Activated CD8-positive, alpha-beta T cell treated with anti-CD3 and anti-CD28 coated beads, Interleukin-2, amount 10 ng/mL, durations not matched to agents 7 days and 5 days (primary cell): ENCODE data around the gene ARMH1. TPM values are rescaled to one million over a fixed set of nuclear protein-coding genes. Genes with fewer than 3 reads are reported as not detected.
"Not testable (repeated sequence)": the region's sequence is repeated elsewhere in the genome, so short reads cannot be mapped to it uniquely, and the experiment has no call there.

ENCODE experiments used
- ATAC-seq: fragments of 150-1000 bp; cut with Tn5 transposase; one replicate; pipeline ENCODE4 v1.10.0; 2021; ENCODE audit warnings: moderate library complexity
- CTCF ChIA-PET: fragments of 350-600 bp; sonication (Branson Sonifier 250); formaldehyde crosslinking; loops from one replicate; lab custom pipeline; 2021; ENCODE audit warnings: antibody characterized with exemption; lab: Charles Lee
- POLR2A ChIA-PET: fragments of 350-600 bp; sonication (Branson Sonifier 250); formaldehyde crosslinking; loops from one replicate; lab custom pipeline; 2021; ENCODE audit warnings: antibody characterized with exemption; lab: Charles Lee
- DNase-seq: peaks from one replicate; pipeline ENCODE4 v3.0.0-alpha.2; 2020
- H3K27ac Mint-ChIP-seq: one replicate; pipeline ENCODE4 v1.8.0; 2021; ENCODE audit warnings: mild to moderate bottlenecking, mixed read lengths
- H3K27me3 Mint-ChIP-seq: one replicate; pipeline ENCODE4 v1.8.0; 2021; ENCODE audit warnings: low read depth, mixed read lengths
- H3K36me3 Mint-ChIP-seq: one replicate; pipeline ENCODE4 v1.8.0; 2021; ENCODE audit warnings: low read depth, mixed read lengths
- H3K4me1 Mint-ChIP-seq: one replicate; pipeline ENCODE4 v1.8.0; 2021; ENCODE audit warnings: low read depth, mixed read lengths
- H3K4me3 Mint-ChIP-seq: one replicate; pipeline ENCODE4 v1.8.0; 2021; ENCODE audit warnings: mild to moderate bottlenecking, mixed read lengths
- H3K9me3 Mint-ChIP-seq: one replicate; pipeline ENCODE4 v1.8.0; 2022; ENCODE audit warnings: mixed read lengths; ENCODE audit not compliant: insufficient read depth
- total RNA-seq, 2 experiments: library from RNA; stranded (reverse); gene quantifications; one replicate each; pipeline ENCODE4 v1.2.3, GENCODE V29; 2021

The ARMH1 gene
- total RNA-seq, 2 experiments from 2014 or later, result 80.0 to 88.4 TPM

DNA sequence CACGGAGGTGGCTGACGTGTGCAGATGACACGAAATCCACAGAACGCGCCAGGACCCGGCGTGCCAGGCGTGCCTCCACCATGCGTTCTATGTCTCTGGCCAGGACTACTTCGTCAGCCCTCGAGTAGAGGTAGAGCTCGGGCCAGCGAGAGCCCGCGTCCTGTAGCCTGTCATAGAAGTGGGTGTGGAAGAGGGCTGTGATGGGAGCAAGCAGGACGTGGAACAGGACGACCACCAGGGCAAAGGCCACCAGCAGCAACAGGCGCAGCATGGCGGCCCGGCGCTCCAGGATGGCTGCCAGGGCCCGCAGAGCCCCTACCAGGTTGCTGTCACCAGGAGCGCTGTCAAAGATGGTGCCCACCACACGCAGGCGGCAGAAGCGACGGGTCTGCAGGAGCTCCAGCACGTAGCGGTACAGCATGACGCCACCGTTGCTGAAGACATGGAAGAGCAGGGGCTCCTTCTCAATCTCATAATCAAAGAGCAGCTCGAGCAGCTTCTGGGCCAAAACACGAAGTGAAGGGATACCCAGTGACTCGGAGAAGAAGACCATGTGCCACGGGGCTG is 19.8 kb upstream of the ARMH1 start:
- ChIA-PET CTCF (interaction anchor here (0.8 to 1.8 kb wide), 3 partner anchors 14 to 30 kb away, joined by 3 to 5 read pairs (median 5); partner anchors contain the start of gene ARMH1), POLR2A (no interaction called here)
- Mint-ChIP-seq H3K27me3 (no peaks in the 10 kb centered on the region), H3K9me3 (no peaks in the 10 kb centered on the region), H3K36me3 (peaks cover 10% of the 10 kb centered on the region), H3K4me3 (no peak overlapping the region), H3K27ac (no peak overlapping the region), H3K4me1 (no peaks in the 10 kb centered on the region)
- no peak for DNase-seq
- ATAC-seq, result no peak

DNA sequence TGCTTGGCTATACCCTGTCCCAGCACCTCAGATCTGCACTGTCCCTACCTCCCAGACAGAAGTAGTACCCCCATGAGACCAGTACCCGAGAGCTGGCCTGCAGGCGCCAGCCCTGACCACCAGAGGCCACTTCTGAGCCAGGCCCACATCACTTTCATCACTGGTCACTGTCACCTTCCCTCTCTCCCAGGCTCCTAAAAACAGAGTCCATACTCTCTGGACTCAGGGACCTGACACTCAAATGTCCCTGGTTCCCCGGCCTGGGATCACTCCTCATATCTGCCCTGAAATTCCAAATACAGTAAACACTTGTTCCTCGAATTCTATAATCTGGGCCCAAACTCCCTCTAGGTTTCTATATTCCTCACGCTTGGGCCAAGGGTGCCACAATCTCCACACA is 18.9 kb upstream of the ARMH1 start:
- Mint-ChIP-seq H3K36me3 (peaks cover 6% of the 10 kb centered on the region), H3K27me3 (no peaks in the 10 kb centered on the region), H3K4me1 (no peaks in the 10 kb centered on the region), H3K9me3 (no peaks in the 10 kb centered on the region), H3K27ac (no peak overlapping the region), H3K4me3 (no peak overlapping the region)
- ATAC-seq (no peak), DNase-seq (peak; percentile 29)
- POLR2A ChIA-PET, result no interaction called here
- CTCF ChIA-PET, result interaction anchor here (0.8 to 1.9 kb wide), 4 partner anchors 14 to 41 kb away, joined by 3 to 5 read pairs (median 5); partner anchors contain the start of gene ARMH1

DNA sequence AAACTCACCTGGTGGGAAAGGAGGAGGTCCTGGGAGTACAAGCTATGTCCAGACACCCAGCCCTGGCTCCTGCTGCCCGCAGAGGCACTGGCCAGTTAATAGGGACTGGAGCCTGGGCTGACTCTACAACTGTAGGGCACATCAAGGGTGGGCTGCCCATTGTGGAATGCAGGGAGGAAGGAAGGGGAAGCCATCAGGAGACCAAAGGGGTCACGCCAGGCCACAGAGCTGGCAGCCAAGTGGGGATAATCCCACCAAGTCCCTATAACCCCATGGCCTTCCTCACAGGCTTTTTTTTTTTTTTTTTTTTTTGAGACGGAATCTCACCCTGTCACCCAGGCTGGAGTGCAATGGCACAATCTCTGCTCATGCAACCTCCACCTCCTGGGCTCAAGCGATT is 14.9 kb upstream of the ARMH1 start:
- POLR2A ChIA-PET, result interaction anchor here (1.8 kb wide), 1 partner anchor 62 kb away, joined by 6 read pairs; no protein-coding TSS in a partner anchor
- H3K4me1 Mint-ChIP-seq, result peaks cover 3% of the 10 kb centered on the region

DNA sequence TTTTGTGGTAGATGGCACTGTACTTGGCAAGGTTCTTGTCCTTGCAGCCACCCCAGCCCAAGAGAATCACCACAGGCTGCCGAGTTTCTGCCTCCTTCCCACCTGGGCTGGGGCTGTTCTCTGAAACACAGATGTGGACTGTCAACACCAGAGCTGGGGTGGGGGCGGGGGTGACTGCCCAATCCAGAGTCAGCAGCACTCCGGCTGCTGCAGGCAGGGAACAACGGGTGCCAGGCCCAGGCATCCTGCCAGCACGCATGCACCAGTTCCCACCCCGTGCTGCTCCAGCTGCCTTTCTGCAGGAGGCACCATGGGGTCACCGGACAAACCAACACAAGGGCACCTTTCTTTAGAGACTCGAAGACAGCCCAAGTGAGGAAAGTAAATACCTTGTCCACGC is 14.3 kb upstream of the ARMH1 start:
- ATAC-seq (no peak), DNase-seq (no peak)
- H3K4me1 Mint-ChIP-seq, result peaks cover 9% of the 10 kb centered on the region
- H3K4me3 Mint-ChIP-seq, result no peak overlapping the region
- ChIA-PET POLR2A (interaction anchor here (1.8 kb wide), 1 partner anchor 61 kb away, joined by 6 read pairs; no protein-coding TSS in a partner anchor), CTCF (interaction anchor here (5.2 kb wide), 1 partner anchor 8 kb away, joined by 47 read pairs; no protein-coding TSS in a partner anchor)
- no peak overlapping the region for H3K27ac Mint-ChIP-seq
- no peaks in the 10 kb centered on the region for H3K9me3 Mint-ChIP-seq
- H3K36me3 Mint-ChIP-seq, result no peaks in the 10 kb centered on the region
- no peaks in the 10 kb centered on the region for H3K27me3 Mint-ChIP-seq

More for the DNA sequence above, 14.9 kb upstream of the ARMH1 start:
- no peak overlapping the region for H3K27ac Mint-ChIP-seq
- no peaks in the 10 kb centered on the region for H3K36me3 Mint-ChIP-seq
- no peak overlapping the region for H3K4me3 Mint-ChIP-seq
- no peaks in the 10 kb centered on the region for H3K9me3 Mint-ChIP-seq
- CTCF ChIA-PET, result no interaction called here
- H3K27me3 Mint-ChIP-seq, result no peaks in the 10 kb centered on the region
- no peak for ATAC-seq
- DNase-seq, result no peak

DNA sequence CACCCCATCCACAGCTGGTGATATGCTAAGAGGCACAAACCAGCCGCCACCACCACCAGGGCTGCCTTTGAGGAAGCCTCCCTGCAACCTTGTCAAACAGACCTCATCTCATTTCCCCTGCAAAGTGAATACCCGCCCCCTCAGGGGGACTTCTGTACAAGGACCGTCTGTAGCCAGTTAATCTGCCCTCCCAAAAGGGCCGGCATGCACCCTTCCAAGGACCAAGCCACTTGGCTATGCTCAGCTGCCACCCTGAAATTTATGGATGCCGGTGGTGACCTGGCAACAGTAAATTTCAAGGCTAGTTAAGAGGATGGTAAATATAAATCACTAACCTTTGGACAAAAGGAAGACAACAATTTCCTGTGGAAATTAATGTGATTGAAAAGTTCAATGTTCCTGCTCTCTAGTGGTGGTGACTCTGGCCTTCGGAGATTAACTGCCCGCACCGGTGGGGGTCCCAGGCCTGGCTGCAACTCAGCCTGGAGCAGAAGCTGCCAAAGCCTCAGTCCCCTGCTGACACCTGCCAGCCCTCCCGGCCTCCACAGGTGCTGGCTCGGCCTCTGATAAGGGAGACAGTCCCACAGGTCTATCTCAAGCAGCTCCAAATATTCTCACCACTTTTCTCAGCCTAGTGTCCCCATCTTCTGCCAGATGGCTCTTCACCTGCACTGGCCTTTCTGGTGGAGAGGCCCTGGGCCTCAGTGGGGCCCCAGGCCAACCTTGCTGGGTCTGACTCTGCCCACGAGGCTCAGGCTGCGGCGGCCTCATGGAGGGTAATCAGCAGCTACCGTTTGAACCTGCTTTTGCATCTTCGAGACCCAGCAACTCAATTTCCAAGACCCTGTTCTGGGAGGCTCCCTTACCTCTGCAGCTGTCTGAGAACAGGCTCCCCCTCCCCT is 12.5 kb upstream of the ARMH1 start:
- ChIA-PET POLR2A (interaction anchor here (0.8 to 2.1 kb wide), 3 partner anchors 20 to 60 kb away, joined by 3 to 10 read pairs (median 6); no protein-coding TSS in a partner anchor), CTCF (interaction anchor here (1.2 to 5.2 kb wide), 2 partner anchors 9 to 12 kb away, joined by 4 to 47 read pairs; partner anchors contain the start of genes ARMH1 and TMEM53)
- no peak overlapping the region for H3K4me3 Mint-ChIP-seq
- H3K27me3 Mint-ChIP-seq, result no peaks in the 10 kb centered on the region
- ATAC-seq, result no peak
- no peaks in the 10 kb centered on the region for H3K9me3 Mint-ChIP-seq
- no peak for DNase-seq
- H3K36me3 Mint-ChIP-seq, result no peaks in the 10 kb centered on the region
- peaks cover 10% of the 10 kb centered on the region for H3K4me1 Mint-ChIP-seq
- no peak overlapping the region for H3K27ac Mint-ChIP-seq

DNA sequence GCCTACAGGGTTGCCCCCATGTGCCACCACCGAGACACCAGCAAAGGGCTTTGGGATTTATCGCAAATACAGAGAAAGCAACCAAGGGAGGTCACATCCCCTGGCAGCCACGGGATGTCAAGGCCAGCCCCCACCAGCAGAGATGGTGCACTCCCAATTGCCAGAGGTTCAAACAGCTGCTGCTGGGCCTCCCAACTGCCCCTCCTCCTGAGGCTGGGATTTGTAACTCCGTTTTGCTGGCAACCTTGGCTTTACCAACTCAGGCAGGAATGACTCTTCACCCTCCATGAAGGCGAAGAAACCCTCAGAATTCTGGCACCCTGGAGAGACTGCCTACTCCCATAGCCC is 11.9 kb upstream of the ARMH1 start:
- POLR2A ChIA-PET, result interaction anchor here (0.8 to 2.1 kb wide), 3 partner anchors 20 to 59 kb away, joined by 3 to 10 read pairs (median 6); no protein-coding TSS in a partner anchor
- no peak overlapping the region for H3K27ac Mint-ChIP-seq
- ATAC-seq, result no peak

DNA sequence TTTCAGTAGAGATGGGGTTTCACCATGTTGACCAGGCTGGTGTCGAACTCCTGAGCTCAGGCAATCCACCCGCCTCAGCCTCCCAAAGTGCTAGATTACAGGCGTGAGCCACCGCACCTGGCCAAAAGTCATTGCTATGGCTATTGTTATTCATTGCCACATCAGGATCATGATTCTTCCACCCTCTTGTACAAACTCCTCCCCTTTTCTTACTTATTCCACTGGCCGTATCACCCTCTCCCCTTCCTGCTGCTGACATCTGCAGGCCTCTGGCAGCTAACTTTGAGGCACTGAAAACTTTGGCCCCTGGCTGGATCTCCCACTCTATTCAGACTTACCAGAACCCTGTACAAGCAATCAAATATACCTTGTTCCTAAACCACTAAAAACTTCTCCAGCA is 11.1 kb upstream of the ARMH1 start:
- CTCF ChIA-PET, result interaction anchor here (1.5 to 5.2 kb wide), 2 partner anchors 11 to 31 kb away, joined by 3 to 47 read pairs; no protein-coding TSS in a partner anchor
- POLR2A ChIA-PET, result interaction anchor here (1.1 to 2.1 kb wide), 2 partner anchors 17 to 32 kb away, joined by 4 to 10 read pairs; no protein-coding TSS in a partner anchor
- H3K9me3 Mint-ChIP-seq, result no peaks in the 10 kb centered on the region
- H3K27ac Mint-ChIP-seq, result no peak overlapping the region
- ATAC-seq (no peak), DNase-seq (no peak)
- H3K36me3 Mint-ChIP-seq, result no peaks in the 10 kb centered on the region
- no peak overlapping the region for H3K4me3 Mint-ChIP-seq
- peaks cover 10% of the 10 kb centered on the region for H3K4me1 Mint-ChIP-seq
- no peaks in the 10 kb centered on the region for H3K27me3 Mint-ChIP-seq

More for the DNA sequence above, 11.9 kb upstream of the ARMH1 start:
- Mint-ChIP-seq H3K9me3 (no peaks in the 10 kb centered on the region), H3K27me3 (no peaks in the 10 kb centered on the region), H3K4me3 (no peak overlapping the region), H3K36me3 (no peaks in the 10 kb centered on the region), H3K4me1 (peaks cover 10% of the 10 kb centered on the region)
- DNase-seq, result no peak
- CTCF ChIA-PET, result interaction anchor here (1.5 to 5.2 kb wide), 2 partner anchors 10 to 30 kb away, joined by 3 to 47 read pairs; no protein-coding TSS in a partner anchor

DNA sequence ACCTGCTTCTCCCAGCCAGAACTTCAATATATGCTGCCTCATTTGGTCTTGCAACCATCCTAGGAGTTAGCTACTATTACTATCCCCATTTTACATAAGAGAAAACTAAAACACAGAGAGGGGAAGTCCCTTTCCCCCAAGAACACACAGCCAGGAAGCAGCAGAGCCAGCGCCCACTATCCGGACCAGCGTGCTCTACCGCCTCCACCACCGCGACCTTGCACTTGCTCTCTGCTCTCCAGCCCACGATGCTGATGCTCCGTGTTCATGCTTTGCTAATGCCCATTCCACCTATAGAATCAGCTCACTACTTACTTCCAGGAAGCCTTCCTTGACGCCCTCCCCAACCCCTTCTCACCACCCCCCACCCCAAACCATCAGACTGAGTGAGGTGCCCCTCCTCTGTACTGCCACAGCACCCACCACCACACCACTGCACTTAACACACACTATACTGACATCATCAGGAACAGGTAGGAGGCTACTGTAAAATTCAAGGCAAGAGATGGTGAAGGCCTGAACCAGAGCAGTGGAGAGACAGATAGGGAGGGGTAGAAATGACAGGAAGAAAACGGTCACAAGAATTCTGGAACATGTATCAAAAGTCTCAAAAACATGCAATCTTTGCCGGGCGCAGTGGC is 9.7 kb upstream of the ARMH1 start:
- no peak overlapping the region for H3K4me3 Mint-ChIP-seq
- H3K27me3 Mint-ChIP-seq, result no peaks in the 10 kb centered on the region

DNA sequence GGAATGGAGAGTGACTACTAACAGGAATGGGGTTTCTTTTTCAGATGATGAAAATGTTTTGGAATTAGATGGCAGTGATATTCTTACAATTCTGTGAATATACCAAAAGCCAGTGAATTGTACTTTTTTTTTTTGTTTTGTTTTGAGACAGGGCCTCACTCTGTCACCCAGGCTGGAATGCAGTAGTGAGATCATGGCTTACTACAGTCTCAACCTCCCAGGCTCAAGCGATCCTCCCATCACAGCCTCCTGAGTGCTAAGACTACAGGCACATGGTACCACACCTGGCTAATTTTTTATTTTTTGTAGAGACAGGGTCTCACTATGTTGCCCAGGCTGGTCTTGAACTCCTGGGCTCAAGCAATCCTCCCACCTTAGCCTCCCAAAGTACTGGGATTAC is 7.8 kb upstream of the ARMH1 start:
- H3K27ac Mint-ChIP-seq, H3K9me3 Mint-ChIP-seq, H3K27me3 Mint-ChIP-seq, H3K4me1 Mint-ChIP-seq, POLR2A ChIA-PET, ATAC-seq, H3K36me3 Mint-ChIP-seq, H3K4me3 Mint-ChIP-seq, DNase-seq: not testable (repeated sequence)
- CTCF ChIA-PET, result interaction anchor here (1.2 kb wide), 1 partner anchor 14 kb away, joined by 4 read pairs; no protein-coding TSS in a partner anchor

More for the DNA sequence above, 9.7 kb upstream of the ARMH1 start:
- CTCF ChIA-PET, result interaction anchor here (1.0 to 5.2 kb wide), 4 partner anchors 10 to 70 kb away, joined by 4 to 47 read pairs (median 5); partner anchors contain the start of genes ARMH1 and TMEM53
- POLR2A ChIA-PET, result interaction anchor here (0.7 to 1.9 kb wide), 4 partner anchors 18 to 57 kb away, joined by 3 to 6 read pairs (median 4); no protein-coding TSS in a partner anchor
- ATAC-seq (peak; percentile 66), DNase-seq (peak; percentile 33)
- Mint-ChIP-seq H3K4me1 (peaks cover 10% of the 10 kb centered on the region), H3K9me3 (no peaks in the 10 kb centered on the region), H3K27ac (peak overlapping the region; percentile 17), H3K36me3 (no peaks in the 10 kb centered on the region)

DNA sequence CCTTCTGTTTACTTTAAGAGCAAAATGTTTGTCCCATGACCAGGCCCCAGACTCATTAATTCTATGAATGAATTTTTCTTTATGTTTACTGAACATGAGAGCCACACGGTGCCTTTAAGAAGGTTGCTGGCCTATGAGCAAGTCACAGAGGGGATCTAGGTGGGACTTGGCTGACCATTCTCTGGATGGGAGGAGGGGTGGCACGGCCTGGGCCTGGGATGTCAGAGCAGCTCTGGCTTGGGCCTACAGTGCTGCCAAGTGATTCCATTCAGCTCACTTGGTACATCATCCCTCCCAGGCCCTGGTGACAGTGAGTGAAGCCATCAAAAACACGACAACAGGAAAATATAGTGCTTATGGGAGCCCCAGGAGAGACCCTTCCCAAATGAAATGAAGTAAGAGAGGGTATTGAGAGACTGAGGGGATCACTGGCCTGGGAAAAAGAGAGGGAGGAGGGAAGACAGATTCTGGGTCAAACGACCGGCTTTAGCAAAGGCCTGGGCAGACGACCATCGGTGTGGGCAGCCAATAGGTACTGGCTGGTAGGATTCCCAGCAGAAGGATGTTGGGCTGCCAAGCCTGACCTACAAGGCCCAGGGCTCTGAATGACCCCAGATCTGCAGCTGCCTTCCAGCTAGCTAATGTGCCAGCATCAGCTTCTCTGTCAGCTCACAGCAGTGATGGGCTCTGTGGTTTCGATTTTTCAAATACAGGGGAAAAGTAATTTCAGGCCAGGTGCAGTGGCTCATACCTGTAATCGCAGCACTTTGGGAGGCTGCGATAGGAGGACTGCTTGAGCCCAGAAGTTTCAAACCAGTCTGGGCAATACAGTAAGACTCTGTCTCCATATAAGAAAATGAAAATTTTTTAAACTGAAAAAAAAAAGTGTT is 3.5 kb upstream of the ARMH1 start:
- Mint-ChIP-seq H3K27ac (no peak overlapping the region), H3K4me3 (no peak overlapping the region), H3K4me1 (peaks cover 28% of the 10 kb centered on the region), H3K36me3 (no peaks in the 10 kb centered on the region), H3K27me3 (no peaks in the 10 kb centered on the region), H3K9me3 (no peaks in the 10 kb centered on the region)
- ChIA-PET CTCF (interaction anchor here (5.4 kb wide), 1 partner anchor 19 kb away, joined by 42 read pairs; no protein-coding TSS in a partner anchor), POLR2A (interaction anchor here (5.1 to 6.0 kb wide), 2 partner anchors 50 to 60 kb away, joined by 27 to 70 read pairs; partner anchors contain the start of gene RNU5D-1)
- DNase-seq (no peak), ATAC-seq (no peak)
